NOMO-1 treated with dmso at 0.1 percent for 144 hours (cell line): ENCODE results near the gene NFASC.
A peak's percentile ranks its signal among the peaks of the same experiment; 100 is the strongest.

Experiments used
- DNase-seq: peaks from one replicate; lab custom pipeline; 2025; ENCODE audit not compliant: unreplicated experiment; lab: John Stamatoyannopoulos, UW

Gene NFASC

DNA sequence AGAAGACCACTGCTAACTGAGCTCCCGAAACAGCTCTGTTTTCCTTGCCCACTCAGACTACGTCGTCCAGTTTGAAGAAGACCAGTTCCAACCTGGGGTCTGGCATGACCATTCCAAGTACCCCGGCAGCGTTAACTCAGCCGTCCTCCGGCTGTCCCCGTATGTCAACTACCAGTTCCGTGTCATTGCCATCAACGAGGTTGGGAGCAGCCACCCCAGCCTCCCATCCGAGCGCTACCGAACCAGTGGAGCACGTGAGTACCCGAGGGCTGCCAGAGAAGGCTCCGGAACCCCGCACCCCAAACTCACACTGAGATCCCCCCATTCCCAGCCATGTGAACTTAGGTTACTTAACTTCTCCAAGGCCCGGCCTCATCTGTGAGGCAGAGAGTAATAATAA is 108.6 kb downstream of the NFASC start:
- no peak for DNase-seq

DNA sequence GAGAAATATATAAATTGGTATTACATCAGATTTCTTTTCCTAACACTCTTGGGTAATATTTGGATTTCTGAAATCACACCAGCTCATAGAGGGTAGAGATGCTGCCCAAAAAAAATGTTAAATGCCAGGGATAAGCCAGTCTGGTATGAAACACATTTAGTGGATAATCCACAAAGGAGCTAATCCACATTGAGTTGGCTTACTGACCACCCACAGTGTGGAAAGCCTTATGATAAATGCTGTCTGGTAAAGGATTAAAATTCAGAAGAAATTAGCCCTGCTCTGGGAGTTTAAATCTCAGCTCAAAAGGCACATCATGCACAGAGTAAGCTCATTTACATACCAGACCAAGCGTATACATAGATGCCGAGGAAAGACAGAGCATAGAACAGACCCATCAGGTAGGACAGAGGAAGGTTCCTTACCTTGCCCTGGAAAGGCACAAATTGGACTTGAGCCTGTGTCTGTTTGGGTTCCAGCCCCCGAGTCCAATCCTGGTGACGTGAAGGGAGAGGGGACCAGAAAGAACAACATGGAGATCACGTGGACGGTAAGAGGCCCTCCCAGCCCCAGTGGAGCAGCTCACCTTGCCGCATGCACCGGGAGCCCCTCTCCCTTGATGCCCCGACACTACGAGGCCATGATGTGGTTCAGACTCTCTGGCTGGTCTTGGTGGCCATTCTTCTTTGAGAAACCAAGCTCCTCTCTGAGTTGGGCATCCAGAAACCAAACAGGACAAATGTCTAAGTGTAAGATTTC is 109.4 kb downstream of the NFASC start:
- no peak for DNase-seq

DNA sequence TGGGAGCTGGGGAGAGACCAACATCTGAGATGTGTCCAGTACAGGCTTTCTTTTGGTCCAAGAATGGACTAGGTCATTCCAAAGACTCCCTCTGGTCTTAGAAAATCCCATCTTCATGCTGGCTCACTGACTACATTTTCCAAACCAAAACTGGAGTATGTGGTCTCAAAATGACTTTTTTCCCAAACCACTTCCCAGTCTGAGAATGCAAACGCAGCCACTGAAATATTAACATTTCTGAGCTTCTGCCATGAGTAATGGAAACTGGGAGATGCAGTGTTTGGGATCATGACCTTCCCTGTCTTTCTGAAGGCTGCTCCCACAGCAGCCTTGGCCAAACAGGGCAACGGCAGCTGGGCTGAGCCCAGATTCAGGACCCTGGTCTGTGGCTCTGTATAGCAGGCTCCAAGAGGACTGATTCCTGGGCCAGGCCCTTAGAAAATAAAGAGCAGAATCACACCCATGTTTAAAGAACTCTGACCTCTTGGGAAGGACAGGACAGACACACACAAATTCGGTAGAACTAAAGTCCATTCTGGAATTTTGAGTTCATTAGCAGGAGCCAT is 110.3 kb downstream of the NFASC start:
- DNase-seq = no peak

DNA sequence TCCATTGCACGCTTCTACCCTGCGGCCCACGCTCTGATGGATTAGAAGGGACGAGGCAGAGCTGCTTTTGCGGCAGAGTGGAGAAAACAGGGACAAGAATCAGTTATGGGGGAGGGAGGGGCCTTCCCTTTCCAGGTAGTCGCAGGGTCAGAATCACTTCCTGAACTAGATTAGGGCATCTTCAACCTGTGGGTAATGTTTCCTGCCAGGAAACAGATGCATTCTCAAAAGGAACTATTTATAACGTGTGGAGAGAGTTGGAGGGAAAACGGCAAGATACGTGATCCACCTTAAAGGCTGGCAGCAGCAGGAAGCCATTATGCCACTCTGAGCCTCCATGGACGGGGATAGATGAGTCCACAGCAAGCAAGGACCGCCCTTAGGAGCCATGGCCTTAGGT is 112.5 kb downstream of the NFASC start:
- DNase-seq = no peak

DNA sequence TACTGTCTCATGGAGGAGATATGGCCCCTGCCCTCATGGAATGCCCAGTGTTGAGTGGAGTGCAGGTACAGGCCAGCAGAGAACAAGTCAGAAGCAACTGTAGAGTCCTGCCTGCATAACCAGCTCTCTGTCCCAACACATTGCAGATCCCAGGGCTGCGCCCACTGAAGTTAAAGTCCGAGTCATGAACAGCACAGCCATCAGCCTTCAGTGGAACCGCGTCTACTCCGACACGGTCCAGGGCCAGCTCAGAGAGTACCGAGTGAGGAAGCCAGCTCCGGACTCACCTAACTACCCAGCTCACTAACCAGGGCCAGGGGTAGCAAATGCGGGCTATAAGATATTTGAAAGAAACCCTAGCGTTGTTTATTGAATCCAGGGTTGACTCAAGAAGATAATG is 113.2 kb downstream of the NFASC start:
- DNase-seq = no peak

DNA sequence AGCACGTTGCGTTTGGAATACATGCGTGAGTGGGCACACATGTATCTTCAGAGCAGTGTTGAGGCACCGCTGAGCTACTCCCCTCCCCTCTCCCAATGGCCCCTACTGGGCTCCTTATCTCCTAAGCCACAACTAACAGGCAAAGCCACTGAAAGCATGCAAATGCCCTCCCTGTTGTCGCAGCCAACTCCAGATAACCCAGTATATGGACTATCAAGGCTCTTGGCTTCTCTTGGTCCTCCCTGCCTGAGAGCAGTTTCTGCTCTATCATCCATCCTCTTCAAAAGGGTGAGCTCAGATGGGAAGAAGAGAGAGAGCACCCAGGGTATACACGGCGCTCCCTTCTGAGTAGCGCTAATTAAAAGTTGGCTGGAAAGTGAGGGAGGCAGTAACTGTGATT is 113.8 kb downstream of the NFASC start:
- DNase-seq = no peak

DNA sequence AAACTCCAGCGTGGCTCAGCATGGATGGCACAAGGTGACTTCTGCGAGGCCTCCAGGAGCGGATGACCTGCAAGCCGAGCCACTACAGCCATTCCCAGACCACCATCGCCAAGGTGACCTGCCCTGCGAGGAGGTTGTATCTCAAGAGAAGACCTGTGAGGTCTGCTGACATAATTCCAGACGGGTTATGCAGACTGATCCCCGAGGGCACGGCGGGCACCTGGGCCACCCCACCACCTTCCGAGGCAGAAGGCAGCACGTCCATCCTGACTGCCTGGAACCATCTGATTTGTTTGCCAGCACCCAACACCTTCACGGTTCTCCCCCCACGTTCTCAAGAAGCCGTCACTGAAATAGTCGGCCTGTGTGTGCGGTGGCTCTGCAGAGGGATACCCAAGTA is 115.5 kb downstream of the NFASC start:
- DNase-seq = no peak

DNA sequence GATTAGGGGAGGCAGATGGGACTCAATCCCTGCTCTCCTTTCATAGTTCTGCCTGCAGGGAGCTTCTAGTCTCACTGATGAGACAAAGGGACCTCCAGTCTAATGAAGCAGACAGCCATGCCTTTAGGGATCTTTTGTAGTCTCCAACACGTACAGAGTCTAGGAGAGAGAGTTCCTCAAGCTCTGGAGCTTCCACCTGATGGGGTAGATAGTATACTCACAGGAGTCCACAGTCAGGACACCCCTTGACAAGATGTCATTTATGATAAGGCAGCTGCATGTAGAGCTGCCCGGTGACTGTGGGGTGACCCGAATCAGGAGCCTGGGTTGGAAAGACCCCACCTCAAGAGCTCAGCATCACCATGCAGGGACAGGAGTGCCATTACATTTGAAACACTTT is 117.0 kb downstream of the NFASC start:
- DNase-seq = no peak

DNA sequence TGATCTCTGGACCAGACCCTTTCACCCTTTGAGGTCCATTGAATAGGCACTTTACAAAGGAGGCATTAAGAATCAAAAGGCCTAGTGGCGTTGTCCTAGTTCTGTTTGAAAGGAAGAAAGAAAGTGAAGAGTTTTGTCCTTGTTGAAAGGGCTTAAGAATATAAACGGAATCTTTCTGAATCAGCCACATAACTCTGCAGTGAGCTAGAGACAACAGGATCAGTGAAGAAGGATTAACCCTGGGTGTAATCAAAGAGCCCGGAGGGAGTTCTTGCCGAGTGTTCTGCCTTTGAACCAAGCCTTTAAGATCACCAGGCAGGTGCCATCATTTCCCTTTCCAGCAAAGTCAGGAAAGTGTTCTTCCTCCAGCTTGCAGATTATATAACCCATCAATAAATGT is 117.5 kb downstream of the NFASC start:
- DNase-seq = no peak

DNA sequence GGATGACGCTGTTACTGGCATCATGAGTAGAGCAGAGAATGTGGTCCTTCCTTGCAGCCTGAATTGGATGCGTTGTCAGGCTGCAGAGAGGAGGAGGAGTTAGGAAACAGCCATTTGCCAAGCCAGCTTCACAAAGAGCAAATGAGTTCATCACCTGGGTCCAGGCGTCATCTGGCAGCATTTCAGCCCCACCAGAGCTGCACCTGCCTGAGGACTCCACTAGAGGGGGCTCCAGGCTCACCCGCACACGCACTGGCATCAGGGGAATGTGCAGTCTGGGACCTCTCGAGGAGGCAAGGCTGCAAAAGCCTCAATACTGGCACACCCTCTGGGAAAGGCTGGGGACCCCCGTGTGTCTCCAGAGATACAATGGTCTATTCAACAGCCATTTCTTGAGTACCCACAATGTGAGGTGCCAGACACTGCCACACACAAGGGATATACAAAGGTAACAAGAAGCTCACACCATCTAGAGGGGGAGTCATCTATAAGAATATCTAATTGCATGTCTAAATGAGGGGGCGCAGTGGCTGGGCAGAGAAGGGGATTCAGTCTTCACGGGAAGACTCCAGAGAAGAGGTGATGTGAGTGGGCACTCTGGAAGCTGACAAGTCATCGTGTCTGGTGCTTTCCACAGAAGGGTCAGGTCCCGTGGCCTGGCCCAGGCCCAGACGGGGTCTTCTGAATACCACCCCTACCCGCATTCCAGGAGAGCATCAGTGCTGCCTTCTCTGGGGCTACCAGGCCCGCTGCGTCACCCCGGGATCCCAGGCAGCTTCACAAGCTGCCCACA is 118.8 kb downstream of the NFASC start:
- peak; percentile 30 for DNase-seq

DNA sequence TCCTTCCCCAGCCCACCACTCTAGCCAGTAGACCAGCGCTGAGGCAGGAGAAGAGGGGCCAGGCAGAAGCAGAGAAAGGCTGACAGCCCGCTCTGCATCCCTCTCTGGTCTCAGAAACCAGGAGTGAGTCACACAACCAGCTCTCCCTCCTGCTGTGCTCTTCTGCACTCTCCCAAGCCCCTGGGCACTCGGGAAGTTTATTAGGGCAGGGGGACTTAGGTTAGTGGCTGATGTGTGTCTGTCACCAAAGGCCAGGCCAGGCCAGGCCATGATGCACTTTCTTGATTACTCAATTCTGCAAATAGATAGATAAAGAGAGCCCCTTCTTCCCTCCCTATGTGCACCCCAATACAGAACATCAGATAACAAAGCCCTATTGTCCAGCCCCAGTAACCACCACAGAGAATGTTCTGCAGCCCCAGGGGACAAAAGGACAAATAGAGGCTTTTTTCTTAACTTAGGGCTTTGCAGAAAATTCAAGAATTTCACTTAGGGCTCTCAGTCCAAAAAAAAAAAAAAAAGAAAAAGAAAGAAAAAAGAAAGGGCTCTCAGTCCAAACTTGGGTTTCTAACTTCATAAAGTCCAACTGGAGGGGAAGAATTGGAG is 119.5 kb downstream of the NFASC start:
- no peak for DNase-seq

DNA sequence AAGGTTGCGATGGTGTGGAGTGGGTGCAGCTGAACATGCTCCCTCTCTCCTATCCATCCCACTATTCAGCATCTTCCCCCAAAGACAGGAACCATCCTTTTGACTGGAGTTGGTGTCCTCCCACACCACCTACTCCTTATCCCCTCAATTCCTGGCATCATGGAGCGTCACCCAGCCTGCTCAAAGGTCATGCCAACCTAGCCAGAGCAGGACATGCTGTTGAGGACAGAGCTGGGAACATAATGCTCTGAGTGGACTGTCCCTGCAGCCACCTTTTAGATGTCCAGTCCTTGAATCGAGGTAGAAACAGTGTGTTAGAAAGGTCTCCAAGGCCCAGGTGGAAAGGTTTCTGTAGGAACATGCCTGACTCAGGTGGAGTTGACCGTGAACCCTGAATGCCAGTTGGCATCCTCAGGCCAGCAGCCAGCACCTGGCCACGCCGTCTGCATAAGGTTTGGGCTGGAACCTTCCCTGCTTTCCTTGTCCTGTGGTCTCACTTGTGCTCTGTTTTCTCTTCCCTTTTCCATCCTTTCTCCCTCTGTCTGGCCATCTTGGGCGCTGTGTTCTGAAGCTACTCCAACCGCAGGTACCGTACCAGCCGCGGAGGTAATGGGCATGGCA is 120.2 kb downstream of the NFASC start:
- no peak for DNase-seq

DNA sequence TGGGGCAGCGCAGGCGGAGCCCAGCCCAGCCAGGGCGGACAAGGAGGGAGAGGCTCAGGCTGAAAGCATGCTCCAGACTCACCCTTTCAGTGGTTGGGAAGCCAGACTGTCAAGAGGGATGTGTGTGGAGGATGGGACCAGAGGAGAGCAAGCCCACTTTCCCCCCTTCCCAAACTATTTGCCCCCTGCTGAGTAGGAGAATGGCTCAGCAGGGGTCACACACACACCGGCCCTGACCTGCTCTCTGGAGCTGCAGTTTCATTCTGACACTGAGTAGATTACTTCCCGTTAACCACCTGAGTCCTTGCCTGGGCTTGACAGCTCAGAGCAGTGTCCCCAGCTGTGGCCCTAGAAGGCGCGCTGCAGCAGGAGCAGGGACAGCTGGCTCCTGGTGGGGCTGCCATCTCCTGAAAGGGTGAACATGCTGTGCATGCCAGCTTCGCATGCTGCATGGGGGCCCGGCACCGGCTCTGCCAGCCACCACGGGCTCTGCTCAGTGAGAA is 120.7 kb downstream of the NFASC start:
- no peak for DNase-seq

DNA sequence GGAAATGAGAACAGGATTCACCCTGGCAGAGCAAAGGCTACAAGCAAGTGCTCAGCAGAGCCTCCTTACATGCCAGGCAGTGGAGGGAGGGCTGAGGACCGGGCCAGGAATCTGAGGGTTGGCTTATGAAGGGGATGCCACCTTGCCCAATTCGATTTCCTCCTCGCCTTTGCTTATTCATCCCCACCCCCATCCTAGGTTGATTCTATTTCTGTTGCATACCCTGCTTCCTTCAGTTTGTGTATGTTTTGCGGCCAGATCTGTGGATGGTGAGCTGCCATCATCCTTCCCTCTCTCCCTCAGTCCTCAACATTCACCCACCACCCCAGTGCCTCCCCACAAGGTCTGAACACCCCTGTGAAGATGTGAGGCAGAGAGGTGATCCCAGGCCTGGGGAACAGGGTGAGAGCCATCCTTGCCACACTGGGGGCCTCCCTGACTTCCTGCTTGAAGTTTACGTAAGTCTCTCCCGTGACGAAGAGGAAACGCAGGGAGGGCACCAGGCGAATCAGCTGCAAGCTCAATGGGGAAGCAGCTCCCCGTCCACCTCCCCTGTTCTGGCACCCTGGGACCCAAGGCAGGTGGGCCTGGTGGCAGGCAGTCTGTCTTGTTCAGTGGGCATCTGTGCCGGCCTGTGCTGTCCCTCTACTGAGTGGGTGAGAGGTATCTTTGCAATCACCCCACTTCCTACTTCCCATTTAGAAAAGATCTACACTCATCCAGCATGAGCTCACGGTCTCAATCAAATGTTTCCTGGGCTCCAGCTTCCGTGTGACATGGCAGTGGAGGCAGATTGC is 121.7 kb downstream of the NFASC start:
- DNase-seq = peak; percentile 30

DNA sequence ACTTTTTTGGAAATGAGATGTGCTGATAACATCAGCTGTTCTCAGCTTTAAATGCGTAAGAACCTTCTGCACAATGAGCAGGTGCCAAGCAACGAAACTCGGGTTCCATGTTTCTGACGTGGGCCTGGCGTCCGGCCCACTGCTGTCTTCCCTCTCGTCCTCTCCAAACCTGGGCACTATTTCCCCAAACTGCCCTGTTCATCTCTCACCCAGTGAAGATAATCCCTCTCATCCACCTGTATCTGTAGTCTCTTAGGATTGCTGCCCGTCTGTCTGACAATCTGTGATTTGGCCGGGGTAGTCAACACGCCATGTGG is 122.3 kb downstream of the NFASC start:
- no peak for DNase-seq

DNA sequence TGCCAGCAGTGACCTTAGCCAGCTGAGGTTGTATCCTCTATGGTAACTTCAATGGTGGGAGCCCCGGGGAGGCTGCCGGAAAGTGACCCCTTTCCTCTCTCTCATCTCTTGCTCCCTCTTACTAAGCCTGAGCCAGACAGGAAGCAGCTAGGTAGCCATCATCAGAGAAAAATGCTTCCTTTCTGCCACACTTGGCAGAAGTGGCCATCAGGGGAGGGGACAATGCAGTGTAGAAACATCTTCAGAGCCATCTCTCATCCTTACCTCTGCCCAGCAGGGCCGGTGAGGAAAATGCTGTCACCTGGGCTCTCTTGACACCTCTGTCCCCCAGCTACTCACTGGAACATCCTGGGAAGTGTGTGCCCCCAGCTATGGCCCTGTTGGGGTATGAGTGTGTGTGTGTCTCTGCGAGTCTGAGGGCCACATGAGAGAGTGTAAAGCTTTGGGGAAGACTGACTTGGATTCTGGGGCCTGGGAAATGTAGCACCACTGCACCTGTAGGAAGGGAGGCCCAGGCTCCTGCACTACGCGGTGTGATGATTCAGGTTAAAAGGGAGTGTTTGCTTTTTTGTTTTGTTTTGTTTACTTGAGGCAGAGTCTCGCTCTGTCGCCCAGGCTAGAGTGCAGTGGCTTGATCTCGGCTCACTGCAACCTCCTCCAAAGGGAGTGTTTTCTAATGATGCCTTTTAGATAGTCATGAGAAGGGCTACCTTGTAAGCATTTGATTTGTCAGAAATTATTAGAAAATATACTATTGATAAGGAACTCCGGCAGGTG is 123.6 kb downstream of the NFASC start:
- no peak for DNase-seq

DNA sequence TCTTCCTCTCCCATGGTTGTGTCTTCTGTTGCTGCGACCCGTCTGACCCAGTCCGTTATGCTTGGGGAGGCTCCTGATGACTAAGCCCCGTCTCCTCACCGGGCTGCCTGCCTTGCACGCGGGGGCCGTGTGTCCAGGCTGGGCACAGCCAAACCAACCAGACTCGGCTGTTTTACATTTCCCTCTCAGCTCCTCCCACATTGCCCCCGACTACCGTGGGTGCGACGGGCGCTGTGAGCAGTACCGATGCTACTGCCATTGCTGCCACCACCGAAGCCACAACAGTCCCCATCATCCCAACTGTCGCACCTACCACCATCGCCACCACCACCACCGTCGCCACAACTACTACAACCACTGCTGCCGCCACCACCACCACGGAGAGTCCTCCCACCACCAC is 126.3 kb downstream of the NFASC start:
- no peak for DNase-seq

DNA sequence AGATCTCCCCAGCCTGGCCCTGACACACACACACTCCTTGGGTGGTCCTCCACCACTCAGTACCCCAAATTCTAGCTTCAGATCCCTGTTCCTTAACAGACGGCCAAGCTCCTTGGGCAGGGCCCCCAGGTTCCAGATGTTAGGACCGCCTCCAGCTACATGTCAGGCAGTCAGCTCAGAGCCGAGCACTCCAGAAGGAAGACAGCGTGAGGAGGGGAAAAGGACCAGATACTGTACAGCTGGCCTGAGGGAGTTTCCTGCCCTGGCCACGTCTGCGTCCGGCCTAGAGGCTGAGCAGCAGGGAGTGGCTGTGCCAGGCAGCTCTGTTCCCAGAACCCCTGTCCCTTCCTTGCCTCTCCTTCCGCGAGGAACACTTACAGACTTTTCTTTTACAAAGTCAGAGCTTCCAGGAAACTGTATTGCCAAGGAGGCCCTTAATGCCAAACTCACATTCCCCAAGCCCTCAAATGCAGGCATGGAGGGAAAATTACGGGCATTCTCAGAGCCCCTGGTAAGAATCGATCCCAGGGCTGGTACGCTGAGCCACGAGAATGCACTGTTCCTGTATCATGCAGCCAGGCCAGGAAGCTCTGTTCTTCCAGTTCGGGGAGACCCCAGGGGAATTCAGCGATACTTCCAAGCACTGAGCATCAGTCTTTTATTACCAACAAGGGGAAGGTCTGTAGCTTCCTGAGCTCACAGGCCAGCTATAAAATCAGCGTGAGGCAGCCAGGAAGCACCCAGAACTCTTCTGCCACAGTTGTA is 127.1 kb downstream of the NFASC start:
- DNase-seq = no peak

DNA sequence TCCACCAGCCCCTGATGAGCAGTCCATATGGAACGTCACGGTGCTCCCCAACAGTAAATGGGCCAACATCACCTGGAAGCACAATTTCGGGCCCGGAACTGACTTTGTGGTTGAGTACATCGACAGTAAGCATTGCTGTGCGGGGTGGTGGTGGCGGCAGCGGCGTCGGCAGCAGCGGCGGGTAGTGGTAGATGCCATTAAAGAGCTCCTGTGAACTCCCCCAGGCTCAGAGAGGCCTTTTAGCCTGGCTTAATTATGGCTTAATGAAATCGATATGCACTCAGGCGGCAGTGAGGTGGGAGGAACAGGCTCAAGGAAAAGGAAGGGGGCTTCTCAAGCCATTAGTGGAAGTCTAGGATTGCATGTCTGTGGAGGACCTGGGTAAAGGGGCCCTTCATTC is 130.5 kb downstream of the NFASC start:
- DNase-seq = no peak
